SKM-1 treated with dmso at 0.1 percent for 144 hours (cell line): Measurements from ENCODE around the gene CMPK1.
"Not testable (repeated sequence)": the region's sequence is repeated elsewhere in the genome, so short reads cannot be mapped to it uniquely, and the experiment has no call there.

Experiments
- DNase-seq: peaks from one replicate; lab custom pipeline; 2025; ENCODE audit not compliant: unreplicated experiment; lab: John Stamatoyannopoulos, UW

Gene CMPK1

GRCh38 chr1:47333578-47333921 is at the start of gene CMPK1:
TSS of gene CMPK1 (plus strand) at chr1:47333790. CDS start at chr1:47333946, 156 bp downstream.
- peak; percentile 81 for DNase-seq

GRCh38 chr1:47288116-47288515 is 45.5 kb upstream of the CMPK1 start:
- not testable (repeated sequence) for DNase-seq

- DNase-seq, result not testable (repeated sequence)
Measured at GRCh38 chr1:47294863-47295262, 38.7 kb upstream of the CMPK1 start.

GRCh38 chr1:47295579-47295978 is 38.0 kb upstream of the CMPK1 start:
- no peak for DNase-seq

- no peak for DNase-seq
Measured at GRCh38 chr1:47298025-47298699, 35.4 kb upstream of the CMPK1 start.

GRCh38 chr1:47302472-47302871 is 31.1 kb upstream of the CMPK1 start:
- no peak for DNase-seq

GRCh38 chr1:47309427-47309826 is 24.2 kb upstream of the CMPK1 start:
- no peak for DNase-seq

- DNase-seq, result peak; percentile 99
Measured at GRCh38 chr1:47313915-47314664, 19.5 kb upstream of the CMPK1 start, which contains the start of gene STIL. TSS of gene STIL (minus strand) at chr1:47314147. CDS start at chr1:47310319, 3,828 bp downstream.

GRCh38 chr1:47317841-47318240 is 15.7 kb upstream of the CMPK1 start:
- DNase-seq, result no peak

GRCh38 chr1:47319968-47320367 is 13.6 kb upstream of the CMPK1 start:
- DNase-seq, result not testable (repeated sequence)

GRCh38 chr1:47323599-47324031 is 10.0 kb upstream of the CMPK1 start:
- DNase-seq, result no peak

- no peak for DNase-seq
Measured at GRCh38 chr1:47324682-47325081, 8.9 kb upstream of the CMPK1 start.

GRCh38 chr1:47325528-47325927 is 8.1 kb upstream of the CMPK1 start:
- DNase-seq, result no peak

- DNase-seq, result no peak
Measured at GRCh38 chr1:47326271-47326670, 7.3 kb upstream of the CMPK1 start.

- DNase-seq, result no peak
Measured at GRCh38 chr1:47328992-47329391, 4.6 kb upstream of the CMPK1 start.

GRCh38 chr1:47330212-47330611 is 3.4 kb upstream of the CMPK1 start:
- no peak for DNase-seq

GRCh38 chr1:47331875-47332274 is 1.7 kb upstream of the CMPK1 start:
- no peak for DNase-seq

GRCh38 chr1:47332779-47333577 is 612 bp upstream of the CMPK1 start:
- no peak for DNase-seq

- peak; percentile 67 for DNase-seq
Measured at GRCh38 chr1:47333922-47334764, 553 bp downstream of the CMPK1 start.

- no peak for DNase-seq
Measured at GRCh38 chr1:47334765-47335435, 1.3 kb downstream of the CMPK1 start.
